ENCODE results near the gene DPF1.

GRCh38 chr19:38247126-38247525 lies 23.1 kb upstream of the DPF1 start:
- TF ChIP-seq CTCF (IDR thresholded peaks at IDR 0.05) = no peak
- no peak for TF ChIP-seq POLR2AphosphoS5 (IDR thresholded peaks at IDR 0.05)
- TF ChIP-seq POLR2A (IDR thresholded peaks at IDR 0.05) = no peak
